Neuronal stem cell (in vitro differentiated cells): ENCODE measurements around the gene TMEM131L.

Experiments
- DNase-seq: peaks from one replicate; pipeline ENCODE4 v3.0.0-alpha.2; 2013; ENCODE audit warnings: low spot score
- H2AFZ ChIP-seq: one replicate; pipeline ENCODE4 v1.6.1; 2013; ENCODE audit warnings: mild to moderate bottlenecking, low read length, inconsistent platforms
- H2AK5ac ChIP-seq: 2 replicates; pipeline ENCODE4 v1.6.1; 2013; ENCODE audit warnings: low read depth, mild to moderate bottlenecking, inconsistent platforms, low read length, moderate library complexity, mixed read lengths
- H2BK120ac ChIP-seq: 2 replicates; pipeline ENCODE4 v1.6.1; 2013; ENCODE audit warnings: low read depth, mild to moderate bottlenecking, inconsistent platforms, low read length, moderate library complexity, mixed read lengths
- H2BK12ac ChIP-seq: one replicate; pipeline ENCODE4 v1.6.1; 2013; ENCODE audit warnings: low read length, inconsistent platforms
- H2BK15ac ChIP-seq: 2 replicates; pipeline ENCODE4 v1.6.1; 2013; ENCODE audit warnings: mild to moderate bottlenecking, low read length, inconsistent platforms, mixed read lengths
- H2BK5ac ChIP-seq: one replicate; pipeline ENCODE4 v1.6.1; 2013; ENCODE audit warnings: inconsistent platforms, mild to moderate bottlenecking, low read length, moderate library complexity
- H3K14ac ChIP-seq: one replicate; pipeline ENCODE4 v1.6.1; 2013; ENCODE audit warnings: low read length, inconsistent platforms
- H3K18ac ChIP-seq: 2 replicates; pipeline ENCODE4 v1.6.1; 2013; ENCODE audit warnings: low read length, inconsistent platforms
- H3K23ac ChIP-seq: 2 replicates; pipeline ENCODE4 v1.6.1; 2013; ENCODE audit warnings: low read depth, mild to moderate bottlenecking, mixed read lengths, low read length, inconsistent platforms; ENCODE audit not compliant: poor library complexity
- H3K27ac ChIP-seq: replicated peaks from 3 replicates; pipeline ENCODE4 v1.5.1; 2013; ENCODE audit warnings: low read length, inconsistent platforms
- H3K27me3 ChIP-seq, 3 experiments: 2 replicates each; pipeline ENCODE4 v1.6.1; 2013; ENCODE audit warnings: low read length in 3 of 3, mild to moderate bottlenecking in 2 of 3, inconsistent platforms in 1 of 3, low read depth in 1 of 3, mixed read lengths in 1 of 3, moderate library complexity in 1 of 3; ENCODE audit not compliant: control insufficient read depth in 3 of 3, insufficient read depth in 3 of 3
- H3K36me3 ChIP-seq, 2 donors: replicated peaks in 1 of 2; 2 replicates each; pipeline ENCODE4 v1.6.1; 2013; ENCODE audit warnings: low read length in 2 of 2; ENCODE audit not compliant: control insufficient read depth in 2 of 2, insufficient read depth in 2 of 2
- H3K4ac ChIP-seq: 2 replicates; pipeline ENCODE4 v1.6.1; 2013; ENCODE audit warnings: inconsistent platforms, mild to moderate bottlenecking, low read length, moderate library complexity
- H3K4me1 ChIP-seq, 2 donors: 1 replicate in 1 of 2; 2 replicates in 1 of 2; pipeline ENCODE4 v1.6.1; 2013; ENCODE audit warnings: low read length in 2 of 2, low read depth in 1 of 2; ENCODE audit not compliant: control insufficient read depth in 2 of 2, insufficient read depth in 1 of 2
- H3K4me2 ChIP-seq: one replicate; pipeline ENCODE4 v1.6.1; 2013; ENCODE audit warnings: mild to moderate bottlenecking, low read length, inconsistent platforms; ENCODE audit not compliant: insufficient read depth, poor library complexity, severe bottlenecking
- H3K4me3 ChIP-seq, 2 donors: 2 replicates each; pipeline ENCODE4 v1.5.1; 2013; ENCODE audit warnings: low read length in 2 of 2, mild to moderate bottlenecking in 2 of 2, inconsistent platforms in 1 of 2, moderate library complexity in 1 of 2
- H3K79me1 ChIP-seq: one replicate; pipeline ENCODE4 v1.6.1; 2013; ENCODE audit warnings: low read depth, mild to moderate bottlenecking, inconsistent platforms, low read length, moderate library complexity
- H3K9ac ChIP-seq: one replicate; pipeline ENCODE4 v1.6.1; 2013; ENCODE audit warnings: mild to moderate bottlenecking, low read depth, low read length, inconsistent platforms; ENCODE audit not compliant: poor library complexity
- H3K9me3 ChIP-seq, 2 donors: replicated peaks in 1 of 2; 2 replicates each; pipeline versions ENCODE3 to v1.6.1; 2013; ENCODE audit warnings: low read length in 2 of 2, mild to moderate bottlenecking in 2 of 2, inconsistent platforms in 1 of 2, low read depth in 1 of 2, mixed read lengths in 1 of 2, moderate library complexity in 1 of 2; ENCODE audit not compliant: control insufficient read depth in 2 of 2, insufficient read depth in 1 of 2
- H4K8ac ChIP-seq: one replicate; pipeline ENCODE4 v1.6.1; 2013; ENCODE audit warnings: low read depth, mild to moderate bottlenecking, inconsistent platforms, low read length, moderate library complexity
- H4K91ac ChIP-seq: one replicate; pipeline ENCODE4 v1.6.1; 2013; ENCODE audit warnings: low read length, low read depth, mild to moderate bottlenecking, inconsistent platforms; ENCODE audit not compliant: poor library complexity
- WGBS, 2 donors: extraction: QIAGEN DNeasy Blood & Tissue Kit; methylation state at CpG; one replicate each; pipeline ENCODE4 v1.1.7; 2013; ENCODE audit warnings: missing lambda C conversion rate in 2 of 2, mixed read lengths in 1 of 2; ENCODE audit not compliant: insufficient read length in 2 of 2, insufficient replicate concordance in 1 of 2; ENCODE audit errors: extremely low coverage in 2 of 2; 5-methylcytosine and 5-hydroxymethylcytosine counted together

TMEM131L gene

GRCh38 chr4:153465140-153465539, 1.0 kb upstream of the TMEM131L start:
- Histone ChIP-seq H3K23ac (no peak overlapping the region), H3K9me3 (peaks cover 0 to under 1% of the 10 kb centered on the region in 2 donors), H3K27ac (no peak overlapping the region), H3K18ac (no peak overlapping the region), H4K91ac (no peak overlapping the region), H2BK120ac (no peak overlapping the region), H3K36me3 (peaks cover 0 to 3% of the 10 kb centered on the region in 2 donors), H3K4me2 (no peak overlapping the region), H4K8ac (no peak overlapping the region), H3K4me3 (peak overlapping the region in 1 of 2 donors; percentile 95), H3K4ac (no peak overlapping the region), H2AK5ac (no peak overlapping the region), H2BK12ac (no peak overlapping the region), H2AFZ (peak overlapping the region; percentile 96), H3K14ac (no peak overlapping the region), H3K4me1 (peaks cover 3 to 19% of the 10 kb centered on the region in 2 donors), H2BK5ac (no peak overlapping the region), H3K27me3 (peaks cover 0 to 12% (median 0%) of the 10 kb centered on the region in 3 experiments), H3K79me1 (peaks cover 3% of the 10 kb centered on the region), H3K9ac (no peak overlapping the region), H2BK15ac (no peak overlapping the region)
- no peak for DNase-seq
- WGBS, 2 donors: no CpG with 5 or more reads among the region's 4 CpGs

GRCh38 chr4:153465615-153466080, 512 bp upstream of the TMEM131L start:
- Histone ChIP-seq H2BK15ac (no peak overlapping the region), H3K4ac (no peak overlapping the region), H3K79me1 (peaks cover 3% of the 10 kb centered on the region), H3K4me1 (peaks cover 3 to 19% of the 10 kb centered on the region in 2 donors), H3K9me3 (no peaks in the 10 kb centered on the region), H3K9ac (no peak overlapping the region), H2BK120ac (no peak overlapping the region), H2BK12ac (no peak overlapping the region), H2AK5ac (no peak overlapping the region), H2BK5ac (no peak overlapping the region), H3K27ac (no peak overlapping the region), H3K36me3 (peaks cover 0 to 8% of the 10 kb centered on the region in 2 donors), H4K91ac (no peak overlapping the region), H3K4me2 (peak overlapping the region; percentile 84), H3K27me3 (peaks cover 0 to 12% (median 0%) of the 10 kb centered on the region in 3 experiments), H3K14ac (no peak overlapping the region), H3K23ac (peak overlapping the region; percentile 67), H3K18ac (peak overlapping the region; percentile 82), H3K4me3 (peak overlapping the region; percentile 78 to 95), H2AFZ (peak overlapping the region; percentile 96), H4K8ac (no peak overlapping the region)
- WGBS, 2 donors: no CpG with 5 or more reads among the region's 31 CpGs
- DNase-seq: no peak

GRCh38 chr4:153466949-153467896, 1.1 kb downstream of the TMEM131L start:
- DNase-seq: no peak
- Histone ChIP-seq H3K4ac (peak overlapping the region; percentile 68), H3K23ac (peak overlapping the region; percentile 70), H3K18ac (peak overlapping the region; percentile 99), H2AK5ac (peak overlapping the region; percentile 3), H2BK15ac (peak overlapping the region; percentile 87), H4K91ac (peak overlapping the region; percentile 59), H2BK120ac (no peak overlapping the region), H2BK12ac (no peak overlapping the region), H3K27me3 (peaks cover 0 to 12% (median 0%) of the 10 kb centered on the region in 3 experiments), H3K79me1 (peaks cover 4% of the 10 kb centered on the region), H3K4me3 (peak overlapping the region; percentile 87 to 95), H2BK5ac (peak overlapping the region; percentile 59), H3K14ac (peak overlapping the region; percentile 49), H2AFZ (peak overlapping the region; percentile 96), H3K9me3 (no peaks in the 10 kb centered on the region), H4K8ac (peak overlapping the region; percentile 74), H3K9ac (peak overlapping the region; percentile 96), H3K27ac (no peak overlapping the region), H3K4me1 (peaks cover 3 to 19% of the 10 kb centered on the region in 2 donors), H3K4me2 (peak overlapping the region; percentile 89), H3K36me3 (peaks cover 0 to 9% of the 10 kb centered on the region in 2 donors)
- WGBS, 2 donors: no CpG with 5 or more reads among the region's 43 CpGs

GRCh38 chr4:153467897-153468262, 1.7 kb downstream of the TMEM131L start:
- peaks cover 4% of the 10 kb centered on the region for H3K79me1 ChIP-seq
- H3K4me2 ChIP-seq: no peak overlapping the region
- H2AFZ ChIP-seq: no peak overlapping the region
- H3K27ac ChIP-seq: no peak overlapping the region
- H3K18ac ChIP-seq: no peak overlapping the region
- peak overlapping the region in 1 of 2 donors; percentile 95 for H3K4me3 ChIP-seq
- no peak overlapping the region for H2BK5ac ChIP-seq
- H3K23ac ChIP-seq: no peak overlapping the region
- peaks cover 0 to 12% (median 0%) of the 10 kb centered on the region in 3 experiments for H3K27me3 ChIP-seq
- H3K9me3 ChIP-seq: no peaks in the 10 kb centered on the region
- H3K4ac ChIP-seq: no peak overlapping the region
- no peak overlapping the region for H4K8ac ChIP-seq
- no CpG with 5 or more reads among the region's 4 CpGs for WGBS, 2 donors
- no peak overlapping the region for H2BK12ac ChIP-seq
- H3K36me3 ChIP-seq: peaks cover 0 to 9% of the 10 kb centered on the region in 2 donors
- no peak overlapping the region for H4K91ac ChIP-seq
- H2BK15ac ChIP-seq: no peak overlapping the region
- H3K4me1 ChIP-seq: peaks cover 3 to 19% of the 10 kb centered on the region in 2 donors
- H3K9ac ChIP-seq: no peak overlapping the region
- H2AK5ac ChIP-seq: no peak overlapping the region
- no peak overlapping the region for H3K14ac ChIP-seq
- no peak for DNase-seq
- H2BK120ac ChIP-seq: no peak overlapping the region
